CD4-positive, alpha-beta memory T cell (primary cell): Measurements from ENCODE around the gene KMT2A. TPM values are rescaled to one million over a fixed set of nuclear protein-coding genes. Genes with fewer than 3 reads are reported as not detected.
A peak's percentile ranks its signal among the peaks of the same experiment; 100 is the strongest.

ENCODE experiments used
- CTCF ChIA-PET: fragments of 350-600 bp; sonication (Branson Sonifier 250); formaldehyde crosslinking; loops from one replicate; lab custom pipeline; 2021; ENCODE audit warnings: inconsistent platforms; ENCODE audit not compliant: partially characterized antibody; lab: Charles Lee
- POLR2A ChIA-PET: fragments of 350-600 bp; sonication (Branson Sonifier 250); formaldehyde crosslinking; loops from one replicate; lab custom pipeline; 2021; ENCODE audit not compliant: partially characterized antibody; lab: Charles Lee
- DNase-seq, 5 donors: peaks; one replicate each; pipeline versions ENCODE4 v3.0.0 to v3.0.0-alpha.2; 2020 to 2022; ENCODE audit warnings: mixed read lengths in 1 of 5
- H3K27ac ChIP-seq: one replicate; pipeline ENCODE4 v1.7.0; 2013; ENCODE audit warnings: low read depth, low read length
- H3K27me3 ChIP-seq: 2 replicates; pipeline ENCODE4 v1.7.0; 2013; ENCODE audit warnings: mild to moderate bottlenecking, low read length, moderate library complexity; ENCODE audit not compliant: insufficient read depth
- H3K36me3 ChIP-seq: 2 replicates; pipeline ENCODE4 v1.7.0; 2013; ENCODE audit warnings: mild to moderate bottlenecking, low read length, moderate library complexity; ENCODE audit not compliant: insufficient read depth
- H3K4me1 ChIP-seq: 2 replicates; pipeline ENCODE4 v1.7.0; 2013; ENCODE audit warnings: mild to moderate bottlenecking, low read length, moderate library complexity; ENCODE audit not compliant: insufficient read depth
- H3K4me3 ChIP-seq, 2 donors: one replicate each; pipeline ENCODE4 v1.7.0; 2013; ENCODE audit warnings: low read length in 2 of 2, mild to moderate bottlenecking in 1 of 2
- H3K9me3 ChIP-seq, 2 donors: one replicate each; pipeline ENCODE4 v1.7.0; 2013; ENCODE audit warnings: low read length in 2 of 2, control low read depth in 1 of 2; ENCODE audit not compliant: control insufficient read depth in 1 of 2
- H3K27ac Mint-ChIP-seq, 7 donors: one replicate each; pipeline ENCODE4 v1.8.0; 2020 to 2021; ENCODE audit warnings: mixed read lengths in 7 of 7, mild to moderate bottlenecking in 6 of 7, inconsistent platforms in 3 of 7, moderate library complexity in 3 of 7
- H3K27me3 Mint-ChIP-seq, 2 donors: one replicate each; pipeline ENCODE4 v1.8.0; 2020 to 2021; ENCODE audit warnings: mixed read lengths in 2 of 2
- H3K36me3 Mint-ChIP-seq, 2 donors: one replicate each; pipeline ENCODE4 v1.8.0; 2020 to 2021; ENCODE audit warnings: mixed read lengths in 2 of 2, inconsistent platforms in 1 of 2, mild to moderate bottlenecking in 1 of 2
- H3K4me1 Mint-ChIP-seq, 4 donors: one replicate each; pipeline ENCODE4 v1.8.0; 2020 to 2021; ENCODE audit warnings: mixed read lengths in 4 of 4, mild to moderate bottlenecking in 1 of 4
- H3K4me3 Mint-ChIP-seq, 8 donors: one replicate each; pipeline ENCODE4 v1.8.0; 2020 to 2021; ENCODE audit warnings: mixed read lengths in 8 of 8, mild to moderate bottlenecking in 7 of 8, moderate library complexity in 6 of 8, inconsistent platforms in 3 of 8
- H3K9me3 Mint-ChIP-seq, 8 donors: one replicate each; pipeline ENCODE4 v1.8.0; 2020 to 2021; ENCODE audit warnings: mixed read lengths in 8 of 8, mild to moderate bottlenecking in 5 of 8, inconsistent platforms in 3 of 8, moderate library complexity in 1 of 8
- intact Hi-C: fragments of 100-400 bp; cut with micrococcal nuclease; formaldehyde crosslinking; loops from one replicate; pipeline ENCODE4 v1.15.1; 2023
- polyA plus RNA-seq, 2 donors: library from polyadenylated mRNA; unstranded; fragments of 300-500 nt; fragmentation: Illumina TruSeq; gene quantifications; one replicate each; pipeline ENCODE4 v1.2.3, GENCODE V29; 2021
- total RNA-seq, 2 experiments: library from RNA; stranded (reverse); gene quantifications; one replicate each; pipeline ENCODE4 v1.2.3, GENCODE V29; 2021

Gene KMT2A
- total and polyA plus RNA-seq, 4 experiments from 2014 or later, result 4.6 to 202 (median 118) TPM

- ChIA-PET POLR2A (interaction anchor here (0.6 kb wide), 1 partner anchor 453 kb away, joined by 3 read pairs; no protein-coding TSS in a partner anchor), CTCF (no interaction called here)
- intact Hi-C loops, result no loop called here
Observed at GRCh38 chr11:118497831-118498230, 61.5 kb downstream of the KMT2A start.

DNA sequence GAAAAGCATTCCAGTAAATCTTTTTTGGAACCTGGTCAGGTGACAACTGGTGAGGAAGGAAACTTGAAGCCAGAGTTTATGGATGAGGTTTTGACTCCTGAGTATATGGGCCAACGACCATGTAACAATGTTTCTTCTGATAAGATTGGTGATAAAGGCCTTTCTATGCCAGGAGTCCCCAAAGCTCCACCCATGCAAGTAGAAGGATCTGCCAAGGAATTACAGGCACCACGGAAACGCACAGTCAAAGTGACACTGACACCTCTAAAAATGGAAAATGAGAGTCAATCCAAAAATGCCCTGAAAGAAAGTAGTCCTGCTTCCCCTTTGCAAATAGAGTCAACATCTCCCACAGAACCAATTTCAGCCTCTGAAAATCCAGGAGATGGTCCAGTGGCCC is 66.9 kb downstream of the KMT2A start:
- H3K4me1 ChIP-seq, result no peaks in the 10 kb centered on the region
- intact Hi-C loops, result no loop called here
- no peaks in the 10 kb centered on the region for H3K9me3 ChIP-seq
- Mint-ChIP-seq H3K4me3 (no peak overlapping the region), H3K36me3 (peaks cover 72 to 93% of the 10 kb centered on the region in 2 donors), H3K9me3 (no peaks in the 10 kb centered on the region), H3K27ac (peak overlapping the region in 2 of 7 donors; percentile 31 to 49), H3K27me3 (no peaks in the 10 kb centered on the region), H3K4me1 (peaks cover 0 to 7% (median 3%) of the 10 kb centered on the region in 4 donors)
- DNase-seq, result no peak
- no peak overlapping the region for H3K4me3 ChIP-seq
- CTCF ChIA-PET, result interaction anchor here (1.4 kb wide), 1 partner anchor 15 kb away, joined by 3 read pairs; no protein-coding TSS in a partner anchor
- no peaks in the 10 kb centered on the region for H3K27me3 ChIP-seq
- H3K27ac ChIP-seq, result no peak overlapping the region
- peaks cover 95% of the 10 kb centered on the region for H3K36me3 ChIP-seq
- POLR2A ChIA-PET, result interaction anchor here (1.2 kb wide), 1 partner anchor 42 kb away, joined by 3 read pairs; no protein-coding TSS in a partner anchor

More at GRCh38 chr11:118497831-118498230, 61.5 kb downstream of the KMT2A start:
- Mint-ChIP-seq H3K4me3 (no peak overlapping the region), H3K36me3 (peaks cover 59 to 84% of the 10 kb centered on the region in 2 donors), H3K27ac (no peak overlapping the region), H3K27me3 (no peaks in the 10 kb centered on the region), H3K9me3 (no peaks in the 10 kb centered on the region), H3K4me1 (no peaks in the 10 kb centered on the region)
- peaks cover 74% of the 10 kb centered on the region for H3K36me3 ChIP-seq
- no peaks in the 10 kb centered on the region for H3K27me3 ChIP-seq
- H3K4me1 ChIP-seq, result no peaks in the 10 kb centered on the region
- no peaks in the 10 kb centered on the region for H3K9me3 ChIP-seq
- no peak overlapping the region for H3K27ac ChIP-seq
- DNase-seq, result no peak
- no peak overlapping the region for H3K4me3 ChIP-seq

GRCh38 chr11:118511601-118512000 is 75.3 kb downstream of the KMT2A start:
- H3K27me3 Mint-ChIP-seq, result no peaks in the 10 kb centered on the region
- no peak for DNase-seq
- peaks cover 6 to 15% (median 10%) of the 10 kb centered on the region in 4 donors for H3K4me1 Mint-ChIP-seq
- Histone ChIP-seq H3K4me3 (no peak overlapping the region), H3K4me1 (no peaks in the 10 kb centered on the region), H3K27me3 (no peaks in the 10 kb centered on the region), H3K27ac (no peak overlapping the region), H3K9me3 (no peaks in the 10 kb centered on the region), H3K36me3 (peaks cover 88% of the 10 kb centered on the region)
- POLR2A ChIA-PET, result interaction anchor here (0.6 kb wide), 1 partner anchor 75 kb away, joined by 3 read pairs; the partner anchor contains the start of gene KMT2A
- intact Hi-C loops, result no loop called here
- peaks cover 51 to 73% of the 10 kb centered on the region in 2 donors for H3K36me3 Mint-ChIP-seq
- H3K27ac Mint-ChIP-seq, result peak overlapping the region in 3 of 7 donors; percentile 15 to 85 (median 70)
- CTCF ChIA-PET, result no interaction called here
- H3K9me3 Mint-ChIP-seq, result no peaks in the 10 kb centered on the region
- no peak overlapping the region for H3K4me3 Mint-ChIP-seq

- H3K36me3 Mint-ChIP-seq, result peaks cover 53 to 66% of the 10 kb centered on the region in 2 donors
- DNase-seq, result no peak
- H3K27ac Mint-ChIP-seq, result peak overlapping the region in 6 of 7 donors; percentile 22 to 91 (median 70)
- H3K27ac ChIP-seq, result no peak overlapping the region
- H3K4me3 Mint-ChIP-seq, result peak overlapping the region in 7 of 8 donors; percentile 1 to 56 (median 23)
- CTCF ChIA-PET, result no interaction called here
- intact Hi-C loops, result no loop called here
- H3K4me1 Mint-ChIP-seq, result peaks cover 6 to 15% (median 10%) of the 10 kb centered on the region in 4 donors
- H3K4me1 ChIP-seq, result no peaks in the 10 kb centered on the region
- no peaks in the 10 kb centered on the region for H3K27me3 ChIP-seq
- peaks cover 75% of the 10 kb centered on the region for H3K36me3 ChIP-seq
- H3K4me3 ChIP-seq, result no peak overlapping the region
- POLR2A ChIA-PET, result interaction anchor here (1.9 kb wide), 1 partner anchor 78 kb away, joined by 6 read pairs; the partner anchor contains the start of gene KMT2A
- no peaks in the 10 kb centered on the region for H3K9me3 ChIP-seq
- H3K27me3 Mint-ChIP-seq, result no peaks in the 10 kb centered on the region
- no peaks in the 10 kb centered on the region for H3K9me3 Mint-ChIP-seq
Observed at GRCh38 chr11:118514103-118514502, 77.8 kb downstream of the KMT2A start.

DNA sequence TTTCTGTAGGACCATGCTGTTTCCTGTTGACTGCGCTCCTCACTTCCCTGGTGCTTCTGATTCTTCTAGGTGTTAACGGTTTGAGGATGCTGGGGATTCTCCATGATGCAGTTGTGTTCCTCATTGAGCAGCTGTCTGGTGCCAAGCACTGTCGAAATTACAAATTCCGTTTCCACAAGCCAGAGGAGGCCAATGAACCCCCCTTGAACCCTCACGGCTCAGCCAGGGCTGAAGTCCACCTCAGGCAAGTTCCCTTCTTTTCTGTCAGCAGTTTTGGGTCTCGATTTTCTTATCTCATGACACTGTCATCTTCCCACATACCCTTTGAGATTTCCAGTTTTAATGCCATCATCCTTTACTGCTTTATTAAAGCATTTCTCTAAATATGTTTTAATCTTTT is 83.3 kb downstream of the KMT2A start:
- POLR2A ChIA-PET, result no interaction called here
- Mint-ChIP-seq H3K27me3 (no peaks in the 10 kb centered on the region), H3K36me3 (peaks cover 50 to 69% of the 10 kb centered on the region in 2 donors), H3K4me3 (no peak overlapping the region), H3K4me1 (peaks cover 0 to 5% (median 3%) of the 10 kb centered on the region in 4 donors), H3K27ac (peak overlapping the region in 3 of 7 donors; percentile 16 to 32 (median 17)), H3K9me3 (no peaks in the 10 kb centered on the region)
- intact Hi-C loops, result no loop called here
- H3K36me3 ChIP-seq, result peaks cover 64% of the 10 kb centered on the region
- no peaks in the 10 kb centered on the region for H3K27me3 ChIP-seq
- no peak overlapping the region for H3K27ac ChIP-seq
- no peak for DNase-seq
- no peaks in the 10 kb centered on the region for H3K4me1 ChIP-seq
- H3K9me3 ChIP-seq, result no peaks in the 10 kb centered on the region
- CTCF ChIA-PET, result interaction anchor here (1.2 kb wide), 1 partner anchor 47 kb away, joined by 4 read pairs; no protein-coding TSS in a partner anchor
- no peak overlapping the region for H3K4me3 ChIP-seq

DNA sequence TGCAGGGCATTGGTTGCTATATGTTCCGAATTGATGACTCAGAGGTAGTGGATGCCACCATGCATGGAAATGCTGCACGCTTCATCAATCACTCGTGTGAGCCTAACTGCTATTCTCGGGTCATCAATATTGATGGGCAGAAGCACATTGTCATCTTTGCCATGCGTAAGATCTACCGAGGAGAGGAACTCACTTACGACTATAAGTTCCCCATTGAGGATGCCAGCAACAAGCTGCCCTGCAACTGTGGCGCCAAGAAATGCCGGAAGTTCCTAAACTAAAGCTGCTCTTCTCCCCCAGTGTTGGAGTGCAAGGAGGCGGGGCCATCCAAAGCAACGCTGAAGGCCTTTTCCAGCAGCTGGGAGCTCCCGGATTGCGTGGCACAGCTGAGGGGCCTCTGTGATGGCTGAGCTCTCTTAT is 85.6 kb downstream of the KMT2A start:
- Histone ChIP-seq H3K36me3 (peaks cover 48% of the 10 kb centered on the region), H3K27me3 (no peaks in the 10 kb centered on the region), H3K9me3 (no peaks in the 10 kb centered on the region), H3K27ac (no peak overlapping the region), H3K4me1 (peaks cover 3% of the 10 kb centered on the region), H3K4me3 (no peak overlapping the region)
- ChIA-PET POLR2A (interaction anchor here (0.5 to 0.9 kb wide), 2 partner anchors 162 to 172 kb away, joined by 3 read pairs; partner anchors contain the start of gene UBE4A), CTCF (no interaction called here)
- Mint-ChIP-seq H3K27ac (no peak overlapping the region), H3K27me3 (no peaks in the 10 kb centered on the region), H3K9me3 (peaks cover 0 to 2% (median 0%) of the 10 kb centered on the region in 8 donors), H3K4me3 (no peak overlapping the region), H3K4me1 (peaks cover 0 to 5% (median 2%) of the 10 kb centered on the region in 4 donors), H3K36me3 (peaks cover 35 to 57% of the 10 kb centered on the region in 2 donors)
- no peak for DNase-seq
- intact Hi-C loops, result no loop called here

DNA sequence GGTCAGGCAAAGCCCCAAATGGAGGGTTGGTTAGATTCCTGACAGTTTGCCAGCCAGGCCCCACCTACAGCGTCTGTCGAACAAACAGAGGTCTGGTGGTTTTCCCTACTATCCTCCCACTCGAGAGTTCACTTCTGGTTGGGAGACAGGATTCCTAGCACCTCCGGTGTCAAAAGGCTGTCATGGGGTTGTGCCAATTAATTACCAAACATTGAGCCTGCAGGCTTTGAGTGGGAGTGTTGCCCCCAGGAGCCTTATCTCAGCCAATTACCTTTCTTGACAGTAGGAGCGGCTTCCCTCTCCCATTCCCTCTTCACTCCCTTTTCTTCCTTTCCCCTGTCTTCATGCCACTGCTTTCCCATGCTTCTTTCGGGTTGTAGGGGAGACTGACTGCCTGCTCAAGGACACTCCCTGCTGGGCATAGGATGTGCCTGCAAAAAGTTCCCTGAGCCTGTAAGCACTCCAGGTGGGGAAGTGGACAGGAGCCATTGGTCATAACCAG is 86.3 kb downstream of the KMT2A start:
- ChIA-PET POLR2A (interaction anchor here (0.9 kb wide), 1 partner anchor 163 kb away, joined by 3 read pairs; the partner anchor contains the start of gene UBE4A), CTCF (interaction anchor here (1.4 kb wide), 1 partner anchor 149 kb away, joined by 3 read pairs; no protein-coding TSS in a partner anchor)
- Mint-ChIP-seq H3K36me3 (peaks cover 35 to 54% of the 10 kb centered on the region in 2 donors), H3K9me3 (peaks cover 0 to 2% (median 0%) of the 10 kb centered on the region in 8 donors), H3K27me3 (no peaks in the 10 kb centered on the region), H3K4me1 (peaks cover 3 to 12% (median 5%) of the 10 kb centered on the region in 4 donors), H3K27ac (peak overlapping the region in 3 of 7 donors; percentile 36 to 81 (median 57)), H3K4me3 (no peak overlapping the region)
- H3K27ac ChIP-seq, result no peak overlapping the region
- H3K4me3 ChIP-seq, result no peak overlapping the region
- intact Hi-C loops, result no loop called here
- DNase-seq, result no peak
- H3K27me3 ChIP-seq, result no peaks in the 10 kb centered on the region
- peaks cover 9% of the 10 kb centered on the region for H3K4me1 ChIP-seq
- no peaks in the 10 kb centered on the region for H3K9me3 ChIP-seq
- peaks cover 44% of the 10 kb centered on the region for H3K36me3 ChIP-seq
